Heart right ventricle (tissue), 16 donors: ENCODE results near the gene ARFGAP1. TPM values are rescaled to one million over a fixed set of nuclear protein-coding genes. Genes with fewer than 3 reads are reported as not detected.

Experiments
- ATAC-seq, 8 donors: fragments of 200-7000 bp; cut with Tn5 transposase; one replicate each; pipeline ENCODE4 v1.9.1; 2020; ENCODE audit warnings: mild to moderate bottlenecking in 8 of 8, moderate library complexity in 8 of 8, moderate number of reproducible peaks in 1 of 8
- DNase-seq, 2 donors: peaks; one replicate each; pipeline ENCODE4 v3.0.0-alpha.2; 2020
- H3K27ac ChIP-seq, 10 donors: fragments of 200-600 bp; sonication (generic) in 2 of 10; one replicate each; pipeline versions ENCODE4 v1.5.0 to v1.8.0; 2020 to 2022; ENCODE audit warnings: mild to moderate bottlenecking in 3 of 10
- H3K27me3 ChIP-seq, 7 donors: fragments of 200-600 bp; one replicate each; pipeline ENCODE4 v1.8.0; 2021 to 2022; ENCODE audit warnings: mild to moderate bottlenecking in 2 of 7
- H3K36me3 ChIP-seq, 9 donors: fragments of 200-600 bp; sonication (generic) in 1 of 9; one replicate each; pipeline versions ENCODE4 v1.5.0 to v1.8.0; 2020 to 2022; ENCODE audit warnings: mild to moderate bottlenecking in 2 of 9
- H3K4me1 ChIP-seq, 9 donors: fragments of 200-600 bp; sonication (generic) in 1 of 9; one replicate each; pipeline versions ENCODE4 v1.5.0 to v1.8.0; 2020 to 2022; ENCODE audit warnings: mild to moderate bottlenecking in 4 of 9
- H3K4me3 ChIP-seq, 10 donors: fragments of 200-600 bp; sonication (generic) in 2 of 10; one replicate each; pipeline versions ENCODE4 v1.5.0 to v1.8.0; 2020 to 2022; ENCODE audit warnings: mild to moderate bottlenecking in 7 of 10, moderate library complexity in 2 of 10
- H3K9me3 ChIP-seq, 11 donors: fragments of 200-600 bp in 10 of 11; sonication (generic) in 2 of 11; one replicate each; pipeline versions ENCODE4 v1.5.0 to v1.8.0; 2013 to 2022; ENCODE audit warnings: mild to moderate bottlenecking in 2 of 11, control low read depth in 1 of 11, moderate library complexity in 1 of 11
- CTCF ChIP-seq, 9 donors: fragments of 200-600 bp; sonication (generic) in 2 of 9; IDR thresholded peaks; one replicate each; pipeline versions ENCODE4 v1.5.0 to v1.8.0; 2021 to 2022; ENCODE audit warnings: antibody characterized with exemption in 9 of 9, mild to moderate bottlenecking in 5 of 9, moderate library complexity in 1 of 9
- WGBS, 2 donors: extraction: QIAGEN DNeasy Blood & Tissue Kit; methylation state at CpG; one replicate each; pipeline ENCODE4 v1.1.7; 2013; ENCODE audit warnings: inconsistent platforms in 1 of 2; 5-methylcytosine and 5-hydroxymethylcytosine counted together
- intact Hi-C, 10 donors: fragments of 100-400 bp; cut with DNase I; formaldehyde crosslinking; loops; one replicate each; pipeline versions ENCODE4 v1.11.1 to v1.14.2; 2022
- polyA plus RNA-seq, 2 donors: library from polyadenylated mRNA; stranded (reverse); fragments of 200-250 nt; gene quantifications; one replicate each; pipeline ENCODE4 v1.2.3, GENCODE V29; 2013
- total RNA-seq, 10 donors: library from RNA; stranded (reverse); fragmentation: NEBNext Ultra II Directional in 3 of 10; extraction: Animal tissue kit (Norgen Biotek cat#: 25700) in 3 of 10; gene quantifications; one replicate each; pipeline versions ENCODE4 v1.2.1 to v1.2.4, GENCODE V29; 2021 to 2023
- donor health status: Arrhythmogenic right ventricular cardiomyopathy.
- donor health status: ischemic (EF 13 %, LVEDD 7.1; RV severe dilation, severe dysfunction).
- donor health status: healthy with polysubstance abuse.
- donor health status: DM: no; HTN: yes; CAD: no.
- donor health status: DM: no; HTN: no; CAD: no.
- donor health status: ischemic (EF 25% LVEDD 6.9; RV normal size, moderate dysfunction).
- donor health status: ischemic (EF 25% LVEDD 5.7; RV mildly dilated, moderate dysfunction).
- donor health status: healthy.
- donor health status: DM: yes; HTN: yes; CAD: no.
- donor health status: Ischemic cardiomyopathy.
- donor health status: ischemic (EF 35%, LVEDD 5.7; RV mildly dilated, moderate dysfunction).
- donor health status: nonischemic (EF 11% LVEDD 7.7; RV severe dilation, severe dysfunction).
- donor health status: DM: yes; HTN: yes; CAD: no.
- donor health status: PGD.
- donor health status: ischemic (EF 29% LVEDD 5.4; RV normal size, mild dysfunction).
- donor health status: nonischemic (EF 23%, LVEDD 6.1; RV moderate dilation, normal function).

Gene ARFGAP1
- total and polyA plus RNA-seq, 12 donors: 20.4 to 72.6 (median 32.3) TPM

GRCh38 chr20:63325554-63326313 lies 53.1 kb downstream of the ARFGAP1 start:
- WGBS, 2 donors: 91 to 93% methylated on average over 7 to 8 of the region's 8 CpGs
- Histone ChIP-seq H3K27ac (no peak overlapping the region), H3K4me1 (peaks cover 0 to 8% (median 0%) of the 10 kb centered on the region in 9 donors), H3K9me3 (peaks cover 0 to 11% (median 0%) of the 10 kb centered on the region in 11 donors), H3K4me3 (no peak overlapping the region), H3K27me3 (peaks cover 0 to 27% (median 15%) of the 10 kb centered on the region in 7 donors), H3K36me3 (no peaks in the 10 kb centered on the region)
- no peak for ATAC-seq
- peak in 1 of 2 donors; percentile 7 for DNase-seq
- TF ChIP-seq CTCF (IDR thresholded peaks at IDR 0.05): no peak
- intact Hi-C loops: loop anchor here in 1 of 10 donors (5.0 kb wide), 1 partner anchor 292 kb away; no protein-coding TSS in a partner anchor

- peaks cover 0 to 28% (median 15%) of the 10 kb centered on the region in 7 donors for H3K27me3 ChIP-seq
- no peak for DNase-seq
- peak overlapping the region in 3 of 10 donors; percentile 33 to 58 (median 47) for H3K27ac ChIP-seq
- no peak for ATAC-seq
- 86 to 91% methylated on average over 15 of the region's 15 CpGs for WGBS, 2 donors
- intact Hi-C loops: loop anchor here in 1 of 10 donors (5.0 kb wide), 1 partner anchor 291 kb away; no protein-coding TSS in a partner anchor
- TF ChIP-seq CTCF (IDR thresholded peaks at IDR 0.05): no peak
- no peak overlapping the region for H3K4me3 ChIP-seq
- peaks cover 0 to 11% (median 0%) of the 10 kb centered on the region in 11 donors for H3K9me3 ChIP-seq
- H3K36me3 ChIP-seq: no peaks in the 10 kb centered on the region
- peaks cover 0 to 4% (median 0%) of the 10 kb centered on the region in 9 donors for H3K4me1 ChIP-seq
Measured at GRCh38 chr20:63326314-63327230, 54.0 kb downstream of the ARFGAP1 start.

- H3K27ac ChIP-seq: peak overlapping the region in 3 of 10 donors; percentile 33 to 58 (median 47)
- intact Hi-C loops: loop anchor here in 1 of 10 donors (5.0 kb wide), 1 partner anchor 290 kb away; no protein-coding TSS in a partner anchor
- 86 to 87% methylated on average over 8 of the region's 8 CpGs for WGBS, 2 donors
- DNase-seq (no peak), ATAC-seq (no peak)
- peaks cover 0 to 28% (median 16%) of the 10 kb centered on the region in 7 donors for H3K27me3 ChIP-seq
- H3K9me3 ChIP-seq: peaks cover 0 to 18% (median 0%) of the 10 kb centered on the region in 11 donors
- TF ChIP-seq CTCF (IDR thresholded peaks at IDR 0.05): no peak
- peaks cover 0 to 4% (median 0%) of the 10 kb centered on the region in 9 donors for H3K4me1 ChIP-seq
- no peaks in the 10 kb centered on the region for H3K36me3 ChIP-seq
- no peak overlapping the region for H3K4me3 ChIP-seq
Measured at GRCh38 chr20:63327231-63327745, 54.7 kb downstream of the ARFGAP1 start.
